ENCODE measurements around the gene ACIN1. TPM values are rescaled to one million over a fixed set of nuclear protein-coding genes. Genes with fewer than 3 reads are reported as not detected.
A peak's percentile ranks its signal among the peaks of the same experiment; 100 is the strongest.

Gene ACIN1
- total and polyA plus RNA-seq, 9 of the 15 experiments (the other 6 are each of a cell fraction or from before 2014, with no cell fraction given) = 5.0 to 196 (median 129) TPM

DNA sequence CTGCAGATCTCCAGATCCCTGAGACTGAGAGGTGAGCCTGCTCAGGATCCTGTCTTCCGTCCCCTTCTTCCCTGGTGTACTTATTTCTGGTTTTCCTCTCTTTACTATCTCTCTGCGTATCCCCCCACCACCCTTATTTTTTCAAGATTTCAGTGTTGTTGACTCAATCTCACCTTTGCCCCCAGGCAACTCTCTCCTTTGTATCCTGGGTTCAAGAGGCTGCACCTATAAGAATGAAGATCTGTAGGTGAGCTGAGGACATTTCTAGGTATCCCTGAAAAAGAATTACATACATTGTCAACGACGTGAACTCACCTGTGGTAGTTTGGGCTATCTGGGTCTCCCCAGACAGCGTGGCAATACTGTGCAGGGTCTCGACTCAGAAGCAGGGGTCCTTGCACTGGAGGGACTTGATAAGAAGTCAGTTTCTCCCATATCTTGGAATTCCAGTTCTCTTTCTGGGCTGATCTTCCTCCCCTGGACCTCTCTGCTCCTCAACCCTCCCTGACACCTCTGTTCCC is 9.2 kb upstream of the ACIN1 start:
- ChIA-PET POLR2A (interaction anchor here (0.8 to 1.7 kb wide), 4 partner anchors 9 to 34 kb away, joined by 4 to 15 read pairs (median 5); partner anchors contain the start of genes ACIN1 and C14orf119), CTCF (ENCODE audit: low intra/inter-chr PET ratio) (interaction anchor here (1.7 kb wide), 1 partner anchor 35 kb away, joined by 4 read pairs; no protein-coding TSS in a partner anchor)
- Histone ChIP-seq H3K4me1 (replicated peaks in 1 of 2; ENCODE audit: control insufficient read depth in 2 of 2, insufficient read depth in 2 of 2, low read length in 2 of 2) (peaks cover 4 to 8% of the 10 kb centered on the region in 2 experiments; a peak in 4 of 5 replicates), H3K9ac (ENCODE audit: insufficient read depth in 1 of 2, low read depth in 2 of 2, low read length in 2 of 2) (no peak overlapping the region), H3K27ac (ENCODE audit: extremely low read depth, low read depth, low read length) (no peak overlapping the region), H2AFZ (ENCODE audit: low read depth, low read length) (0 out of 2 replicates have a peak overlapping the region, but pooled peaks have one; percentile 56), H3K79me2 (ENCODE audit: control insufficient read depth, insufficient read depth, low read length) (0 out of 3 replicates have a peak, but pooled peaks cover 2% of the 10 kb centered on the region), H3K9me3 (replicated peaks; ENCODE audit: control insufficient read depth, insufficient read depth, low read depth, low read length) (no peaks in the 10 kb centered on the region), H3K4me3 (no peak overlapping the region), H3K36me3 (ENCODE audit: control insufficient read depth, insufficient read depth, low read length) (peaks cover 2% of the 10 kb centered on the region; the same call in 1 of the 3 replicates), H3K4me2 (ENCODE audit: insufficient read depth, low read length) (no peak overlapping the region), H3K9me1 (ENCODE audit: control insufficient read depth, insufficient read depth, low read length) (no peaks in the 10 kb centered on the region), H3K27me3 (ENCODE audit: control insufficient read depth in 2 of 2, insufficient read depth in 2 of 2, low read length in 2 of 2) (no peaks in the 10 kb centered on the region), H4K20me1 (replicated peaks; ENCODE audit: control insufficient read depth, insufficient read depth, low read length) (no peaks in the 10 kb centered on the region)
- WGBS (ENCODE audit: insufficient coverage, low coverage, missing lambda C conversion rate) = 23% methylated on average over 5 of the region's 6 CpGs
- no TSS peak for BruUV-seq (replicated peaks)
- no peak for TF ChIP-seq HDAC8 (tag; IDR thresholded peaks at IDR 0.05)
- no peak for TF ChIP-seq ZZZ3 (IDR thresholded peaks at IDR 0.05)
- no peak for TF ChIP-seq ZNF780A (CRISPR knock-in tag; IDR thresholded peaks at IDR 0.05)
- TF ChIP-seq POLR2G (IDR thresholded peaks at IDR 0.05; ENCODE audit: low read depth, low read length) = no peak
- no peak for TF ChIP-seq MCM2 (IDR thresholded peaks at IDR 0.05; ENCODE audit: low read depth)
- TF ChIP-seq SPI1 (IDR thresholded peaks at IDR 0.05; ENCODE audit: borderline replicate concordance, low read depth, low read length) = no peak
- TF ChIP-seq EGR1 (conservative IDR thresholded peaks at IDR 0.05) = no peak
- TF ChIP-seq, protein P1, sequence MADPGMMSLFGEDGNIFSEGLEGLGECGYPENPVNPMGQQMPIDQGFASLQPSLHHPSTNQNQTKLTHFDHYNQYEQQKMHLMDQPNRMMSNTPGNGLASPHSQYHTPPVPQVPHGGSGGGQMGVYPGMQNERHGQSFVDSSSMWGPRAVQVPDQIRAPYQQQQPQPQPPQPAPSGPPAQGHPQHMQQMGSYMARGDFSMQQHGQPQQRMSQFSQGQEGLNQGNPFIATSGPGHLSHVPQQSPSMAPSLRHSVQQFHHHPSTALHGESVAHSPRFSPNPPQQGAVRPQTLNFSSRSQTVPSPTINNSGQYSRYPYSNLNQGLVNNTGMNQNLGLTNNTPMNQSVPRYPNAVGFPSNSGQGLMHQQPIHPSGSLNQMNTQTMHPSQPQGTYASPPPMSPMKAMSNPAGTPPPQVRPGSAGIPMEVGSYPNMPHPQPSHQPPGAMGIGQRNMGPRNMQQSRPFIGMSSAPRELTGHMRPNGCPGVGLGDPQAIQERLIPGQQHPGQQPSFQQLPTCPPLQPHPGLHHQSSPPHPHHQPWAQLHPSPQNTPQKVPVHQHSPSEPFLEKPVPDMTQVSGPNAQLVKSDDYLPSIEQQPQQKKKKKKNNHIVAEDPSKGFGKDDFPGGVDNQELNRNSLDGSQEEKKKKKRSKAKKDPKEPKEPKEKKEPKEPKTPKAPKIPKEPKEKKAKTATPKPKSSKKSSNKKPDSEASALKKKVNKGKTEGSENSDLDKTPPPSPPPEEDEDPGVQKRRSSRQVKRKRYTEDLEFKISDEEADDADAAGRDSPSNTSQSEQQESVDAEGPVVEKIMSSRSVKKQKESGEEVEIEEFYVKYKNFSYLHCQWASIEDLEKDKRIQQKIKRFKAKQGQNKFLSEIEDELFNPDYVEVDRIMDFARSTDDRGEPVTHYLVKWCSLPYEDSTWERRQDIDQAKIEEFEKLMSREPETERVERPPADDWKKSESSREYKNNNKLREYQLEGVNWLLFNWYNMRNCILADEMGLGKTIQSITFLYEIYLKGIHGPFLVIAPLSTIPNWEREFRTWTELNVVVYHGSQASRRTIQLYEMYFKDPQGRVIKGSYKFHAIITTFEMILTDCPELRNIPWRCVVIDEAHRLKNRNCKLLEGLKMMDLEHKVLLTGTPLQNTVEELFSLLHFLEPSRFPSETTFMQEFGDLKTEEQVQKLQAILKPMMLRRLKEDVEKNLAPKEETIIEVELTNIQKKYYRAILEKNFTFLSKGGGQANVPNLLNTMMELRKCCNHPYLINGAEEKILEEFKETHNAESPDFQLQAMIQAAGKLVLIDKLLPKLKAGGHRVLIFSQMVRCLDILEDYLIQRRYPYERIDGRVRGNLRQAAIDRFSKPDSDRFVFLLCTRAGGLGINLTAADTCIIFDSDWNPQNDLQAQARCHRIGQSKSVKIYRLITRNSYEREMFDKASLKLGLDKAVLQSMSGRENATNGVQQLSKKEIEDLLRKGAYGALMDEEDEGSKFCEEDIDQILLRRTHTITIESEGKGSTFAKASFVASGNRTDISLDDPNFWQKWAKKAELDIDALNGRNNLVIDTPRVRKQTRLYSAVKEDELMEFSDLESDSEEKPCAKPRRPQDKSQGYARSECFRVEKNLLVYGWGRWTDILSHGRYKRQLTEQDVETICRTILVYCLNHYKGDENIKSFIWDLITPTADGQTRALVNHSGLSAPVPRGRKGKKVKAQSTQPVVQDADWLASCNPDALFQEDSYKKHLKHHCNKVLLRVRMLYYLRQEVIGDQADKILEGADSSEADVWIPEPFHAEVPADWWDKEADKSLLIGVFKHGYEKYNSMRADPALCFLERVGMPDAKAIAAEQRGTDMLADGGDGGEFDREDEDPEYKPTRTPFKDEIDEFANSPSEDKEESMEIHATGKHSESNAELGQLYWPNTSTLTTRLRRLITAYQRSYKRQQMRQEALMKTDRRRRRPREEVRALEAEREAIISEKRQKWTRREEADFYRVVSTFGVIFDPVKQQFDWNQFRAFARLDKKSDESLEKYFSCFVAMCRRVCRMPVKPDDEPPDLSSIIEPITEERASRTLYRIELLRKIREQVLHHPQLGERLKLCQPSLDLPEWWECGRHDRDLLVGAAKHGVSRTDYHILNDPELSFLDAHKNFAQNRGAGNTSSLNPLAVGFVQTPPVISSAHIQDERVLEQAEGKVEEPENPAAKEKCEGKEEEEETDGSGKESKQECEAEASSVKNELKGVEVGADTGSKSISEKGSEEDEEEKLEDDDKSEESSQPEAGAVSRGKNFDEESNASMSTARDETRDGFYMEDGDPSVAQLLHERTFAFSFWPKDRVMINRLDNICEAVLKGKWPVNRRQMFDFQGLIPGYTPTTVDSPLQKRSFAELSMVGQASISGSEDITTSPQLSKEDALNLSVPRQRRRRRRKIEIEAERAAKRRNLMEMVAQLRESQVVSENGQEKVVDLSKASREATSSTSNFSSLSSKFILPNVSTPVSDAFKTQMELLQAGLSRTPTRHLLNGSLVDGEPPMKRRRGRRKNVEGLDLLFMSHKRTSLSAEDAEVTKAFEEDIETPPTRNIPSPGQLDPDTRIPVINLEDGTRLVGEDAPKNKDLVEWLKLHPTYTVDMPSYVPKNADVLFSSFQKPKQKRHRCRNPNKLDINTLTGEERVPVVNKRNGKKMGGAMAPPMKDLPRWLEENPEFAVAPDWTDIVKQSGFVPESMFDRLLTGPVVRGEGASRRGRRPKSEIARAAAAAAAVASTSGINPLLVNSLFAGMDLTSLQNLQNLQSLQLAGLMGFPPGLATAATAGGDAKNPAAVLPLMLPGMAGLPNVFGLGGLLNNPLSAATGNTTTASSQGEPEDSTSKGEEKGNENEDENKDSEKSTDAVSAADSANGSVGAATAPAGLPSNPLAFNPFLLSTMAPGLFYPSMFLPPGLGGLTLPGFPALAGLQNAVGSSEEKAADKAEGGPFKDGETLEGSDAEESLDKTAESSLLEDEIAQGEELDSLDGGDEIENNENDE (IDR thresholded peaks at IDR 0.05; ENCODE audit: low read depth, low read length) = no peak
- TF ChIP-seq GTF2E2 (tag; IDR thresholded peaks at IDR 0.05) = no peak
- TF ChIP-seq NR2C1 (IDR thresholded peaks at IDR 0.05) = no peak
- TF ChIP-seq NR2C1 (tag; IDR thresholded peaks at IDR 0.05) = no peak
- no peak for TF ChIP-seq ZNF696 (CRISPR knock-in tag; conservative IDR thresholded peaks at IDR 0.05)
- no peak for TF ChIP-seq TFAM (CRISPR knock-in tag; conservative IDR thresholded peaks at IDR 0.05)
- no peak for TF ChIP-seq ZBTB17 (CRISPR knock-in tag; IDR thresholded peaks at IDR 0.05)
- DNase-seq (ENCODE audit: extremely low read depth in 1 of 4, low spot score in 3 of 4) (no peak), FAIRE-seq (no peak), ATAC-seq (no peak)
- in situ Hi-C loops (cut with MboI) = no loop called here
- intact Hi-C loops (cut with micrococcal nuclease) = no loop called here

Measured in K562 (cell line).